GM18517 (cell line): Measurements from ENCODE around the gene GNG2.

ENCODE experiments used
- ATAC-seq: cut with Tn5 transposase; IDR thresholded peaks from one replicate; pipeline ENCODE4 v1.9.1; 2021; ENCODE audit warnings: mild to moderate bottlenecking, moderate library complexity; ENCODE audit not compliant: unreplicated experiment

GNG2 gene

DNA sequence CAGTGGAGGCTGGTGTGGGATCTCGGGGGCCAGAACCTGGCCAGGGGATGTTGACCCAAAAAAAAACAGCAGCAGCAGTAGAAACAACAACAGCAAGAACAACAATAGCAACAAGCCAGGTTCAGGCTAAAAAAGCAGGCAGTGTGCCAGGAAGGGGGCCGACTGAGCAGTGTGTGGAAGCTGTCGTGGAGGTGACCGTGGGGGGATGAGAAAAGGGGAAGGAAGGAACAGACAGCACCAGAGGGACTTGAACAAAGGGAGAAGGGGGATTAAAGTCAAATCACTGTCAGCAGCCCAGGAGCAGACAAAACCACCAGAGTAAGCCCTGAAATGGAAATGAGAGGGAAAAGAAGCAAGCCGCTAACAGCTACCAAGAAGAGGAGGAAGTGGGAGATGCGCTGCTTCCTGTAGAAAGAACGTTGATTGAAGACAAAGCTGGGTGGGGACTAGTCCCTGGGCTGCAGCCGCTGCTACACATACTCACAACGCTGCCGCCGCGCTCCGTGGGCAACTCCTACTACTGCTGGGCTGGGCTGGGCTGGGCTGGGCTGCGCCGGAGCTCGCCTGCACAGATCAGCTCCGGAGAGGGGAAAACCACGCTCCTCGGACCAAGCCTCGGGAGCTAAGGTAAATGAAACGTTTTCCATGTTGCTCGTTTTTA is at the start of gene GNG2:
Gene GNG2, plus strand, starts transcription at position 449 of the 661 bp plus-strand sequence. CDS start 90,067 bp downstream, outside the sequence.
- ATAC-seq: peak; percentile 86

DNA sequence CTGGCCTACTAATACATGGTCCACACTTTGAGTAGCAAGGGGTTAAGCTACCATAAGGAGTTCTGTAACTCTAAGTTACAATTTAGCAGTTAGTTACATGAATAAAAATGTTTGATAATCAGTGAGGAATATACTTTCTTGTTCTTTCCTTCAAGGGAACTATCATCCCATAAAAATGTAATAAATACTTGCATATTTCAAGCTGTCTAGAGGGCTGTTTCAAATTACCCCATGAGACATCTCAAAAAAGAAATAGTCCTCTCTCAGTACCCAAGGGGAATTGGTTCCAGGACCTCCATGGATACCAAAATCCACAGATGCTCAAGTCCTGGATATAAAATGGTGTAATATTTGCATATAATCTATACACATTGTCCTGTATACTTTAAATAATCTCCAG is 48.7 kb upstream of the GNG2 start:
- ATAC-seq: no peak

DNA sequence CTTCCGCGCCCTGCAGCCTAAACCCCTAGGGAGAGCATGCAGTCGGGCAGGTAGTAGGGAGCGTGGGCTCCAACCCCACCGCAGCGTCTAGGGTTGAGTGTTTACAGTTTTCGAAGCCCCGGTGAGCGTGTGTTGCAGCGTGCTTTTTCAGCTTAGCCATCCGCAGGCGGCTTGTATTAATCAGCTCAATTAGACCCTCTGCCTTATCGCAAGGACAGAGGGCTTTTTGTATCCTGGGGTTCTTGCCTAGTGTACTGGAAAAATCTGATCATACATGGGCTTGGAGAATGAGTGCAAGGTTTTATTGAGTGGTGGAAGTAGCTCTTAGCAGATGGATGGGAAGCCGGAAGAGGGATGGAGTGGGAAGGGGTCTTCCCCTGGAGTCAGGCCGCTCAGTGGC is 44.4 kb upstream of the GNG2 start:
- no peak for ATAC-seq

DNA sequence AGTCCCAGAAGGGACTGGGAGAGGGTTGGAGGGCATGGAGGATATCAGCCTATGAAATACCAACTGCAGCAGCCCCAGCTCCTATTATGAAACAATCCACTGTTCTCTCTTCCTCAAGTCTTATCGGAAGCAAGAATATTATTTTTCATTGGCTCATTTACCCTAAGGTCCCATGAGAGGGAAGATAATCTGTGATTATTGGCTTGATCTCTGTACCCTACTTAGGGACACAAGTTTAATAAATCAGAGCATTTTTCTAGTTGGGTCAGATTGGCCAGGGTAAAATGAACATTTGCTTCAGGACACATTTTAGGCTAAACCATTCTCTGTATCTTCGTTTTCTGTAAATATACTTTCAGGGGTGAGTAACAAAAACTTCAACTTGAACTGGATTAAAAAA is 43.1 kb upstream of the GNG2 start:
- no peak for ATAC-seq

DNA sequence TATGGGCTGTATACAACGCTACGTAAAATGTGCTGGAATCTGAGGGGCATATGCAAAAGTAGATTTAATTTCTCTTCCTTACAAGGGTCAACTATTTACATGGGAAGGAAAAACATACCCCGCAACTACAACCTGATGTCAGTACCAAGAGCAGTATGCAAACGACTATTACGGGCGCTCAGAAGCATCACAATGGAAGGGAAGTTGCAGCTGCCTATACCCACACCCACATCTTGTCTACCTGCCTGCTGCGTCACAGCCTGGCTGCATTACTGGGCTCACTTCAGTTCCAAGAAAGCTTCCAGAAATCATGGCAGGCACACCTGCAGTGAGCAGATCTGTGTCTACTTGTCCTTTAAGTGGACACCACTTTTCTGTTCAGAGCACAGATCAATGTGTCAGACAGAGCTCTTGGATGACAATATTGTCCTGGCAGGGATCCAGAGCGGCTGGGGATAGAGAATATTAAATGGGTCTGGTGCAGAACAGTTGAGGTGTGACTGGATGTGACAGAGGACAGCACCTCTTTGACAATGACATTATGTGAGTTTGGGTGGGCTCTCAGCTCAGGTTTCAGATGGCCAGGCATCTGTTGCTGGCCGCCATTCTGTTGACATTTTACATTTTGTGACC is 41.5 kb upstream of the GNG2 start:
- ATAC-seq: no peak

DNA sequence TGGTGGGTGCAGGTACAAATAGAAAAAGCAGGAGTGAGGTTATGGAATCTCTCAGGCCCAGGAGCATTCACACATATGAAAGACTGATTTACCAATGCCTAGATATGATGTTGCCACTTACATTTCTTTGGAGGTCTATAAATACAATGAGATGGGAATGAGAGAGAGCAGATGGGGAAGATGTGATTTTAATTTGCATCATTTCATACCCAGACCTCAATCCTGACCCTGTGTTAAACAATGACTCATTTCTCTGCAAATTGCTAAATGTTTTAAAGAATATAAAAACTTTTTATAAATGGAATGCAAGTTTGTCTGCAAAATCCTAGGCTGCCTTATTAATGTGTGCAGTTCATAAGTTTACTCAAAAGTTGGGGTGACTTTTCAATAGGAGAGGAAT is 38.6 kb upstream of the GNG2 start:
- ATAC-seq: no peak

DNA sequence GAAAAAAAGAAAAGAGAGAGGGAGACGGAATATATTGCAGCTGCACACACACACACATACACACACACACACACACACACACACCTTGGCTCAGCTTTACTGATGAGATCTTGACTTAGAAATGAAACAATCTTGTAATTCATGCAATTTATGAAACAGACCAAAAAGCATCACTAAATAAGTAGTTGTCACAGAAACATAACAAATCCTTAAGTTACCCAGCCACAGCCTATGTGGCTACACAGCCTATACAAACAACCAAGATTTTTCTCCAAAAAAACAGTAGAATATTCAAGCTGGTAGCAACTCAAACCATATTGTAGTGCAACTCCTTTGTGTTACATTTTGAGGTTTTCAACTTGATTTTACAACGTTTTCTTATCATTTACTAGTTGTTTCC is 37.9 kb upstream of the GNG2 start:
- ATAC-seq: no peak

DNA sequence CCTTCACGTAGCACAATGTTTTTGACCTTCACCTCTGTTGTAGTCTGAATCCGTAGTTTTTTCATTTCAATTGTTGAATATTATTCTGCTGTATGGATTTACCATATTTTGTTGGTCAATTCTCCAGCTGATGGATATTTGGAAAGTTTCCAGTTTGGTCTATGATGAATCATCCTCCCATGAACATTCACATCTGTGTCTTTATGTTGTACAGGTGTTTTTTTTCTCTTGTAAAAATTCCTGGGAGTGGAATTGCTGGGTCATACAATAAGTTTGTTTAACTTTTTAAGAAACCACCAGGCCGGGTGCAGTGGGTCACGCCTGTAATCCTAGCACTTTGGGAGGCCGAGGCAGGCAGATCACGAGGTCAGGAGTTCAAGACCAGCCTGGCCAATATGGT is 36.7 kb upstream of the GNG2 start:
- ATAC-seq: no peak

DNA sequence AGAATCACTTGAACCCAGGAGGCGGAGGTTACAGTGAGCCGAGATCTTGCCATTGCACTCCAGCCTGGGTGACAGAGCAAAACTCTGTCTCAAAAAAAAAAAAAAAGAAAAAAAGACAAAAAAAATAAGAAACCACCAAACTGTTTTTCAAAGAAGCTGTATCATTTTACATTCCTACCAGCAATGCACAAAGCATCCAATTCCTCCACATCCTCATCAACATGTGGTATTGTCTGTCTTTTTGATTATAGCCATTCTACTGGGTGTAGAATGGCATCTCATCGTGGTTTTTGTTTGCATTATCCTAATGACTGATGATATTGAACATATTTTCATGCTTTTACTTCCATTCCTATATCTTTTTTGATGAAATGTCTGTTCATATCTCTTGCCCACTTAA is 36.2 kb upstream of the GNG2 start:
- no peak for ATAC-seq

DNA sequence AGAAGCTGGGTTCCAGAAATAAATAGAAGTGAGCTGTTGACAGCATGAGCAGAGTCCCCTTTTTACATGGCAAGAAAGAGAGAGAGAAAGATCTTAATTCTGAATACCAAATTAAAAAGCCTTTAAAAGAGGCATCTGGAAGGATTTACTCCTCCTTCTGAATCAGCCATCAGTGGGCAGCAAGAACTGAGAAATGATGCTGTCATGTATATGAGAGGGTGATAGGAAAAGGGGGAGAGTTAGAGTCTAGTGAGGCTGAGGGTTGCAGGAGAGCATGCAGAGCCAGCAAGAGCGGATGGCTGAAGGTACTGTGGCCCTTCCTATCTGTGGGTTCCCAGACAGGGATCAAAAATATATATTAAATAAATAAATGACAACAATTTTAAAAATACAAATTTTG is 34.5 kb upstream of the GNG2 start:
- ATAC-seq: no peak

DNA sequence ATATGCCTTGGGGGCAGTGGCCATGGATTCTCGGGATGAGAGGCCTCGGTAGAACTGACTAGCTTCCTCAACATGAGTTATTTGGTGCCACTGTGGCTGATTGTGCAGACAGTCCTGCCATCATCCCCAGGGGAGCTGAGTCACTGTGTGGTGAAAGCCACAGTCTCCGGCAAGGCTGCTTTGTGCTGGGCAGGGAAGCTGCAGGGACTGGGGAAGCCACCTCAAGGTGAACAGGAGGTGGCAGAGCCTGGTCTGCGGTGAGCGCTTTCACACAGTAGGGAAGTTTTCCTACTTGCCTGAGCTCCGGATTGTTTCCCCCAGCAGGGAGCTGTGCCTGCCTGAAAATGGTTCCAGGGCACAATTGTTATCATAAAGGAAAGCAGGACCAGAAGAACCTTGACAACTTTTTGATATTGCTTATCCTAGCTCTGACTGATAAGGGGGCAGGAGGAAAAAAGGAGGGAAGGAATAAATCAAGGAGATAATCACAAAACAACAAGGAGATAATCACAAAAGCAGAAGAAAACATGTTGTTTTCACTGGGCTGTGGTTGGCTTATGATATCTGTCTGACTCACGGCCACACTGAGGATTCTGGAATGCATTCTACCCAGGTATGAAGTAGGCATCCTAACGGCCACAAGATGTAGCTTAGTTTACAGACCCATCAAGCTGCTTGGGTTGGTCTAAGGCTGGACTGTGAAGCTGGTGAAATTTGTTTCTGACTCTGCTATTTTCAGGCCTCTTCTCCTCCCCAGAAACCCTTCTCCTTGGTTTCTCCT is 32.2 kb upstream of the GNG2 start:
- ATAC-seq: peak; percentile 90

DNA sequence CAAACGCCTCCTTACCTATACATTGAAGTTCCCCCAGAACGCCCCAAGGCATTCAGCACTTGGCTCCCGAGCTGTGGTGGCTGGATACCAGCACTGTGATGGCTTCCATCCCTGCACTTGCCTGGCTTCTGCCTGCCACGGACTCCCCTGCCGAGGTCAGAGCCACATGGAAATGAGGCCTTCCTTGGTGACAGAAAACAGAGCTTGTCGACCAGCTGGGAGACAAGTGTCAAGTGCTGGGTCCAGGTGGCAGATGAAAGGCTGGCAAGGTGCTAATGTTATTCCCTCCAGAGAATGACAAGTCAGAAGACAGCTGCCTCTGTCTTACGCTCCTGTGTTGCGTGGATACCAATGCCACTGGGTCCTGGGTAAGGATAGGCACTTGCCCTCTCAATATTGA is 26.2 kb upstream of the GNG2 start:
- ATAC-seq: no peak

DNA sequence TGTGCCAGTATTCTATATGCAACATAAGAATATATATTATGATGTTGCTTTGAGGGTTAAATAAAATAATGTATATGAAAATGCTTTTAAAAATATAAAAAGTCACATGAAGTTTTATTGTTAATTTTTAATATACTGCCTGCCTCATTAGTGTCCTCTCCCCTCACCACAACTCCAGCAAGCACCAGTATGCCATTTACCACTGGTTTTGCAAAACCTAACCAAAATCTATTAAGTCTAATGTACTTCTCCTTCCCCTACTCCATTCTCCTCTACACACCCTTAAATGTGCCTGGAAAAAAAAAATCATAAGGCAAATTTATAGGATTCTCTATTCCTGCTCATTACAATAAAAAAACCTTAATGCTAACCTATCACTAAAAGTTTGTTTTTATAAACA is 24.0 kb upstream of the GNG2 start:
- peak; percentile 71 for ATAC-seq

DNA sequence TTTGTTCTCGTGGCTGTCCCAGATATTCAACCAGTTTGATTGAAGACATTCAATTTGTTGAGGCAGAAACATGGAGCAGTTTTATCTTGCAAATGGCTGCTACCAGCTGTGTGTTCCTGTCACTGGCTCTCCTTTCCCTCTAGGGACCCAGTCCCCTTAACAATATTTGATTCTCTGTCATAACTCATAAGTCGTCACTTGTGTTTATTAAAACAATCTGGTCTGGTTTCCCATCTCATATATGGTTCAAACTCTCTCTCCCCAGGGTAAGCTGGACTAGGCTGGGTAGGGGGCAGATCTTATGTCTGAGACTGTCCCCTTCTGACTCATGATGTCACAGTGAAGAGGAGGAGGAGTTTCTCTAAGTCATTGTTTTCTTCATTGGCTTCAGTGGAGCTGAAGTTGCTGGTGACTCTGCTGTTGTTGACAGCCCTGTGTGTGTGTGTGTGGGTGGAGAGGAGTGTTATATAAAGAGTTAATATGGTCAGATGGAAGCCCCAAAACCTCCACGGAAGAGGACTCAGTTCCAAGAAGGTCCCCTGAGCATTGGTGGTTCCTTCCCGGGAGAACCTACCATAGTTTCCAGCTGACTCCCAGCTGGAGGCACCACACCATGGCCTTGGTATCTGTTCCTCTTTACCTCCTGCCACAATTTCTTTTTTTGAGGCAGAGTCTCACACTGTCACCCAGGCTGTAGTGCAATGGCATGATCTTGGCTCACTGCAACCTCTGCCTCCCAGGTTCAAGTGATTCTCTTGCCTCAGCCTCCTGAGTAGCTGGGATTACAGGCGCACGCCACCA is 16.1 kb upstream of the GNG2 start:
- ATAC-seq: no peak

DNA sequence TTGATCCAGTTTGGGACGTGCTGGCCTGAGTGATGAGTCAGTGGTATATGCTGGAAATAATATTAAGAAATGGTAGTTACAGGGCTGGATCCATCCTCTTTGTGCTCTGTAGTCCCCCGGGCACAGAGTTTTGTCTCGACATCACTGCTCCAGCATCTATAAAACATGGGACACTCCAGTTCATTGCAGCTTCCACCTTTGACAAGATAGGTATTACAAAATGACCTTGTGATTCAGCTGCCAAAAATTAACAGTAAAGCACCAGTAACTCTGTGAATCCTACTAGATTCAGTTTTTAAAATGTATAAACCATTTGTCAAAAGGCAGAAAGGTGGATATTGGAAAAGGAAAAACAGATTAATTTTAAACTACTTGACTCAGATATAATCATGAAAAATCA is 14.6 kb upstream of the GNG2 start:
- no peak for ATAC-seq

DNA sequence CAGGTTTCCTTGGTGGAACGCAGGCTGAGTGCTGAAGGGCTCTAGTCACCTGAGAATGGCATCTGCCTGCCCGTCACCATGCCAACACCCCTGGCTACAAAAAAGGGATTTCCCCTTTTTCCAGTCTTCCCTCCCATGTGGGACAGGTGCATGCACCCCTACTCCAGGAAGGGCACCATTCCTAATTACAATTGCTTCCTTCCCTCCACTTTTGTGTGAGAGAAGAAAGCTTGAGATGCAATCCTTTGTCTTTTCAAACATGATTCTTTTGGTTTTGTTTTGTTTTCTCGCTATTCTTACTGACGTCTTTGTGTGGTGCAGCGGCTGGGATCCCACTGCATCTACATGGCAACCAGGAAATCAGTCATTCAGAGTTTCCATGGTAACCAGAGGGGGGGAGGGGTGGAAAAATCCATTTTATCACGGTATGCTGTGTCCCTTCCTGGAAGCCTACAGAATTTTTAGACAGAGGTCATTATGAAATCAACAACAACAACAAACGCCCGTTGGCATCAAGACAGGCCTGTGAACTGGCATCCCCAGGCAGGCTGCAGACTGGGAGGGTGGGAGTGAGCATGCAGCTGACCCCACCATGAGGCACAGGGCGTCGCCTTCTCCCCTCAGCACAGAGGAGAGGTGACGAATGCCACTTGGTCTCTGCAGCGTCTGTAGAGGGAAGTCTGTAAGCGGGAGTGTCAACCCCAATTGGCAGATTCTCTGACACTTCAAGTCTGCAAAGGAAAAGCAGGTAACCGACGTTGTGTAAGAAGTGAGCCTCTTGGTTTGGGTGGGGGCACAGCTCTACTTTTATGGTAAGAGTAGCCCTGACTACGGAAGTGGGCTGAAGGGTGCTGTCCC is 13.6 kb upstream of the GNG2 start:
- peak; percentile 72 for ATAC-seq

DNA sequence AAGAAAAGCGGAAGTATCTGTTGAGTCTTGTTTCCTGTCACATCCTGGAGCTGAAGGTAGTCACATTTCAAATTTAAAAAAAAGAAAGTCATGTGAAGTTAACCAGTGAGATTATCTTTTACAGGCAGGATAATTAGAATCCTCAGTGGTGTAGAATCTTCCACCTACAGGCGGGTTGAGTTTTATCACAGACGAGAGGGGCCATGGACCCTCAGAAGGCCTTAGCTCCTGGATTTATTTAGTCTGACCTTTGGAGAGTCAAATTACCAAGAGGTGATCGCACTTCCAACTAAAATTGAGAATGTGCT is 13.0 kb upstream of the GNG2 start:
- ATAC-seq: no peak

DNA sequence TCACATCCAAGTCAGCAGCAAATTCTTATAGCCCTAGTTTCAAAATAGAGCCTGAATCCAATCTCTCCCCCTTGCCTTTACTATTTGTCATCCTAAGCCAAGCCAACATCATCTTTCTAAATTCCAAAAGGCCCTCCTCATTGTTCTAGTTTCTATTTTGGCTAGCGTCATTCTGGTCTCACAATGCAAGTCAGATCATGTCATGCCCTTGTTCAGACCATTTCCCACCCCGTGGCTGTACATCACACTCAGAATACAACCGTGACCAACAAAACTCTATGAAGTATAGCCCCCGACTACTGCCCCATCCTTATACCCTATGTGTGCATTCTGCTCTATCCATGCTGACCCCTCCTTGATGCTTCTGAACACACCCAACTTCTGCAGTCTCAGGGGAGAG is 12.3 kb upstream of the GNG2 start:
- no peak for ATAC-seq

DNA sequence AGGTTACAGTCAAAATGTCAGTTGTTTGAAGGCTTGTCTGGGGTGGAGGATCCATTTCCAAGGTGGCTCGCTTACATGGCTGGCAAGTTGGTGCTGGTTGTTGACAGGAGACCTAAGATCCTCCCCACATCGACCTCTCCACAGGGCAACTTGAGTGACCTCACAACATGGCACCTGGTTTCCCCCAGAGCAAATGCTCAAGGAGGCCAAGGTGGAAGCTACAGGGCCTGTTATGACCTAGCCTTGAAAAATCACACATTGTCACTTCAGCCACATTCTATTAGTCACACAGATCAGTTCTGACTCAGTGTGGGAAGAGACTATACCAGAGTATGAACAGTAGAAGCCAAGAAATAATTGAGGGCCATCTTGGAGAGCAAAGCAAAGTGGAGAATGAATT is 11.3 kb upstream of the GNG2 start:
- no peak for ATAC-seq

DNA sequence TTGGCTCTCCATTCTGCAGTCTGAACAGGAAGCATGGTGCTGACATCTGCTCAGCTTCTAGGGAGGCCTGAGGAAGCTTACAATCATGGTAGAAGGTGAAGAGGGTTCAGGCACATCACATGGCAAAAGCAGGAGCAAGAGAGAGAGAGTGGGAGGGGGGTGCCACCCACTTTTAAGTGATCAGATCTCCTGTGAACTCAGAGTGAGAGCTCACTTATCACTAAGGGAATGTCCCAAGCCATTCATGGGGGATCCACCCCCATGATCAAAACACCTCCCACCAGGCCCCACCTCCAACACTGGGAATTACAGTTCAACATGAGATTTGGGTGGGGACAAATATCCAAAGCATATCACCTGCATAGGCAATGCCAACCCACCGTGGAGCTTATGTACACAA is 9.8 kb upstream of the GNG2 start:
- no peak for ATAC-seq

DNA sequence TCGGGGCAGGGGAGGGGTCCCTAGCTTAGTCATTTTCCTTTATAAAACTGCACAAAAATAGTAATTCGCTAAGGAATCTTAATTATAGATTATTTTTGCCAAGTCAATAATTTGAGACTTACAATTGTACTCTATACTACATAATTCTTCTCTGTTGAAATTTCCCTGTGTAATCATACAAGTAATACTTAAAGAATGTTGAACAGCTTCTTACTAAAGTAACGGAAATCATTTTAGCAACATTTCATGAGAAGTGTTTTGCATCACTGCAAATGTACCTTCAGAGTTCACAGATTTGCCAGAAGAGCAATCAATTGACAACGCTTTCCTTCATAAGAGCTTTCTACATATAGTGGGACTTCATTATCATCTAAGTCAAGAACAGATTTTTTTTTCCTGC is 7.9 kb upstream of the GNG2 start:
- ATAC-seq: no peak
